HepG2 (cell line): ENCODE results near the gene ZNF20. TPM values are rescaled to one million over a fixed set of nuclear protein-coding genes. Genes with fewer than 3 reads are reported as not detected.

ENCODE experiments used
- ATAC-seq: fragments of 200-7000 bp; cut with Tn5 transposase; 3 replicates; pipeline ENCODE4 v1.9.1; 2020; ENCODE audit warnings: mild to moderate bottlenecking, moderate library complexity
- BruUV-seq: library from RNA; stranded (reverse); fragments of 400-500 nt; replicated peaks from 2 replicates; lab custom pipeline; 2021; lab: Mats Ljungman, UMichigan
- CTCF ChIA-PET: fragments of 300-600 bp; formaldehyde crosslinking; extraction: SDS; loops from one replicate; lab custom pipeline; 2021; ENCODE audit warnings: low total read pairs, inconsistent platforms, low intra/inter-chr PET ratio; lab: Yijun Ruan, JAX
- POLR2A ChIA-PET: fragments of 350-600 bp; sonication (Branson Sonifier 250); formaldehyde crosslinking; loops from one replicate; lab custom pipeline; 2020; ENCODE audit warnings: antibody characterized with exemption, inconsistent platforms; lab: Yijun Ruan, JAX
- DNase-seq: peaks from one replicate; pipeline ENCODE4 v3.0.0-alpha.2; 2015; ENCODE audit warnings: low spot score
- FAIRE-seq: peaks from 3 replicates; lab custom pipeline; 2011; peaks lifted over from hg19 to GRCh38; lab: Jason Lieb, UNC
- H2AFZ ChIP-seq: one replicate; pipeline ENCODE4 v1.6.1; 2011; ENCODE audit warnings: low read length, inconsistent platforms
- H3K27ac ChIP-seq: fragments of 300-600 bp; 3 replicates; pipeline ENCODE4 v1.8.0; 2011; ENCODE audit warnings: mixed run types, mild to moderate bottlenecking, mixed read lengths, low read length, inconsistent platforms; ENCODE audit not compliant: insufficient read depth; ENCODE audit errors: extremely low read length
- H3K27me3 ChIP-seq, 2 experiments: fragments of 200-600 bp in 1 of 2; 2 replicates in 1 of 2; 3 replicates in 1 of 2; pipeline versions ENCODE4 v1.6.0 to v1.8.0; 2011; ENCODE audit warnings: low read length in 2 of 2, mild to moderate bottlenecking in 2 of 2, moderate library complexity in 2 of 2, inconsistent platforms in 1 of 2; ENCODE audit not compliant: insufficient read depth in 2 of 2, control insufficient read depth in 1 of 2
- H3K36me3 ChIP-seq, 2 experiments: fragments of 200-600 bp in 1 of 2; replicated peaks in 1 of 2; 2 replicates in 1 of 2; 3 replicates in 1 of 2; pipeline versions ENCODE4 v1.5.1 to v1.8.0; 2011; ENCODE audit warnings: low read length in 2 of 2, inconsistent platforms in 1 of 2; ENCODE audit not compliant: insufficient read depth in 2 of 2, control insufficient read depth in 1 of 2
- H3K4me1 ChIP-seq: 2 replicates; pipeline ENCODE4 v1.5.1; 2012; ENCODE audit warnings: low read length, inconsistent platforms; ENCODE audit not compliant: insufficient read depth
- H3K4me2 ChIP-seq: 2 replicates; pipeline ENCODE4 v1.6.0; 2011; ENCODE audit warnings: low read depth, low read length, inconsistent platforms
- H3K4me3 ChIP-seq, 3 experiments: fragments of 200-600 bp in 1 of 3; sonication (generic), shearing (Covaris generic) in 1 of 3; replicated peaks in 1 of 3; 2 replicates each; pipeline ENCODE4 v1.5.1; 2011 to 2016; ENCODE audit warnings: low read length in 3 of 3, inconsistent platforms in 2 of 3, low read depth in 2 of 3, mild to moderate bottlenecking in 2 of 3, control low read depth in 1 of 3, mixed read lengths in 1 of 3; ENCODE audit not compliant: insufficient read depth in 1 of 3
- H3K79me2 ChIP-seq: one replicate; pipeline ENCODE4 v1.6.1; 2011; ENCODE audit warnings: low read length, inconsistent platforms; ENCODE audit not compliant: insufficient read depth
- H3K9ac ChIP-seq: 2 replicates; pipeline ENCODE4 v1.6.0; 2011; ENCODE audit warnings: mild to moderate bottlenecking, low read depth, low read length, inconsistent platforms; ENCODE audit not compliant: insufficient read depth
- H3K9me3 ChIP-seq: 2 replicates; pipeline ENCODE4 v1.5.1; 2012; ENCODE audit warnings: mild to moderate bottlenecking, low read length
- H4K20me1 ChIP-seq: 2 replicates; pipeline ENCODE4 v1.6.0; 2011; ENCODE audit warnings: inconsistent platforms, mild to moderate bottlenecking, low read length, moderate library complexity; ENCODE audit not compliant: insufficient read depth
- CBFB ChIP-seq: sonication (generic); formaldehyde crosslinking; IDR thresholded peaks from 2 replicates; pipeline ENCODE4 v1.4.0; 2020; ENCODE audit warnings: missing genetic modification reagents
- GPN1 ChIP-seq: sonication (generic); formaldehyde crosslinking; IDR thresholded peaks from 2 replicates; pipeline ENCODE4 v1.5.1; 2020; ENCODE audit warnings: missing genetic modification reagents, borderline replicate concordance
- GZF1 ChIP-seq: sonication (generic); formaldehyde crosslinking; IDR thresholded peaks from 2 replicates; pipeline ENCODE4 v1.5.1; 2020; ENCODE audit warnings: mild to moderate bottlenecking, missing genetic modification reagents
- HES4 ChIP-seq: sonication (generic); formaldehyde crosslinking; IDR thresholded peaks from 2 replicates; pipeline ENCODE4 v1.9.0; 2021; ENCODE audit warnings: mild to moderate bottlenecking, missing genetic modification reagents, borderline replicate concordance
- HMGA1 ChIP-seq: sonication (generic); formaldehyde crosslinking; conservative IDR thresholded peaks from 2 replicates; pipeline ENCODE4 v1.4.0; 2020; ENCODE audit warnings: missing genetic modification reagents
- HNF1A ChIP-seq, 2 experiments: sonication (generic) in 1 of 2; formaldehyde crosslinking in 1 of 2; IDR thresholded peaks; 2 replicates each; pipeline versions ENCODE4 v1.4.0 to v1.6.1; 2016 to 2020; ENCODE audit warnings: borderline replicate concordance in 1 of 2, low read depth in 1 of 2, mild to moderate bottlenecking in 1 of 2, missing genetic modification reagents in 1 of 2
- MTF1 ChIP-seq: sonication (generic); formaldehyde crosslinking; IDR thresholded peaks from 2 replicates; pipeline ENCODE4 v1.5.0; 2020; ENCODE audit warnings: missing genetic modification reagents
- ZBTB7A ChIP-seq: sonication (generic); formaldehyde crosslinking; IDR thresholded peaks from 2 replicates; pipeline ENCODE4 v1.8.0; 2022; ENCODE audit warnings: mild to moderate bottlenecking, missing genetic modification reagents
- ZNF274 ChIP-seq: sonication (generic); formaldehyde crosslinking; IDR thresholded peaks from 2 replicates; pipeline ENCODE4 v1.5.1; 2020; ENCODE audit warnings: mild to moderate bottlenecking, missing genetic modification reagents
- ZNF329 ChIP-seq: sonication (generic); formaldehyde crosslinking; IDR thresholded peaks from 2 replicates; pipeline ENCODE4 v1.9.0; 2021; ENCODE audit warnings: low read depth, mild to moderate bottlenecking, missing genetic modification reagents
- ZNF34 ChIP-seq: sonication (generic); formaldehyde crosslinking; IDR thresholded peaks from 2 replicates; pipeline ENCODE4 v1.4.0; 2020; ENCODE audit warnings: mild to moderate bottlenecking, missing genetic modification reagents, borderline replicate concordance
- ZNF552 ChIP-seq: sonication (generic); formaldehyde crosslinking; IDR thresholded peaks from 2 replicates; pipeline ENCODE4 v1.9.0; 2022; ENCODE audit warnings: missing genetic modification reagents, mild to moderate bottlenecking, borderline replicate concordance
- ZNF629 ChIP-seq: sonication (generic); formaldehyde crosslinking; conservative IDR thresholded peaks from 2 replicates; pipeline ENCODE4 v1.5.0; 2020; ENCODE audit warnings: missing genetic modification reagents
- ZNF644 ChIP-seq: IDR thresholded peaks from 2 replicates; pipeline ENCODE4 v1.6.1; 2016; ENCODE audit warnings: low read depth
- ZNF841 ChIP-seq: sonication (generic); formaldehyde crosslinking; IDR thresholded peaks from 2 replicates; pipeline ENCODE4 v1.8.1; 2023; ENCODE audit warnings: missing genetic modification reagents, borderline replicate concordance
- ZSCAN31 ChIP-seq: sonication (generic); formaldehyde crosslinking; IDR thresholded peaks from 2 replicates; pipeline ENCODE4 v1.5.0; 2020; ENCODE audit warnings: low read depth, mild to moderate bottlenecking, missing genetic modification reagents
- WGBS: methylation state at CpG from one replicate; pipeline ENCODE4 v1.1.6; 2017; ENCODE audit warnings: low lambda C conversion rate; 5-methylcytosine and 5-hydroxymethylcytosine counted together
- in situ Hi-C: cut with HindIII; loops from 2 replicates; pipeline ENCODE4 v1.10.0; 2017; ENCODE audit warnings: low pct_unique_long_range_greater_than_20kb; ENCODE audit not compliant: extremely low pct_ligation_motif_present
- intact Hi-C: fragments of 100-400 bp; cut with micrococcal nuclease; formaldehyde crosslinking; loops from one replicate; pipeline ENCODE4 v1.10.0; 2022; ENCODE audit not compliant: unreplicated experiment
- polyA plus RNA-seq, 8 experiments: library from polyadenylated mRNA; depleted of rRNA in 3 of 8; stranded (reverse) in 7 of 8; unstranded in 1 of 8; fragments of >200 nt; fragmentation: Illumina TruSeq in 4 of 8; extraction: Trizol in 4 of 8; gene quantifications; 2 replicates each; pipeline versions ENCODE4 v1.2.1 to v1.2.3, GENCODE V29; 2011 to 2016; ENCODE audit warnings: low read depth in 4 of 8, missing spikeins in 1 of 8, mixed read lengths in 1 of 8; ENCODE audit not compliant: insufficient read depth in 1 of 8
- total RNA-seq, 5 experiments: library from RNA; depleted of rRNA; stranded (reverse); fragments of >200 nt; fragmentation: Illumina TruSeq; extraction: Trizol; gene quantifications; 2 replicates each; pipeline ENCODE4 v1.2.3, GENCODE V29; 2016; ENCODE audit warnings: low read depth in 1 of 5
- TF ChIP-seq, protein P1 (sequence below): sonication (generic); formaldehyde crosslinking; conservative IDR thresholded peaks from 2 replicates; pipeline ENCODE4 v1.8.0; 2022; ENCODE audit warnings: low read depth, missing genetic modification reagents
- TF ChIP-seq, protein P2 (sequence below): sonication (generic); formaldehyde crosslinking; IDR thresholded peaks from 2 replicates; pipeline ENCODE4 v1.4.0; 2020; ENCODE audit warnings: mild to moderate bottlenecking, missing genetic modification reagents

Gene ZNF20
- total and polyA plus RNA-seq, 2 of the 13 experiments (the other 11 are each of a cell fraction or from before 2014, with no cell fraction given), result 1.6 to 8.0 TPM

DNA sequence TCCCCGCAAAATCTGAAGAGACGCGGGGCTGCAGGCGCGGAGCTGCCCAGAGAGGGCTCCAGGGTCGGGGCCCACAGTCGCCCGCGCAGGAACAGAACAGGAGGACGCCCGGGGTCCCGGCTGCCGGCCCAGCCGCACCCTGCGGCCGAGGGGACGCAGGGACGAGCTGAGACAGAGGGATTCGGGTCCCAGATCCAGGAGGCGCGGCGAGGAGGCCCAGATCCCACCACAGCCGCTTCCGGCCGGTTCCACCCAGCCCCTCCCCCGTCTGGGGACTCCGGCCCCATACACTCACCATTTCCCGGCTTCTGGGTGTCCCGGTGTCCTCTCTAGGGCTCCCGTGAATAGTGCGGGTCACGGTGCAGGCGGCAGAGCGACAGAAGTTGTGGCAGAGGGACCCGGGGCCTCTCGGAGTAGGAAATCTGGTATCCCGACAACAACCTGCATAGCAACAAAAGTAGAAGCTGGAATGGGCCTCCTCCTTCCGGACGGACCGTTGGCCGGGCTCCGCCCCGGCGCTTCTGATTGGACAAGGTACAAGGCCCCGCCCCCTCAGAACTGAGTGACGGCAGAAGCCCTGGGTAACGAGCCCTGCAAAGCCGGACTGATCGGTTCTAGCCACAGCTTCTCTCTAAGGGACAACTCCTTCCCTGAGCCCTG, at the start of gene ZNF20 (continued):
- TF ChIP-seq MTF1 (CRISPR knock-in tag), result no peak
- TF ChIP-seq ZNF644 (CRISPR knock-in tag), result no peak
- no peak for TF ChIP-seq ZSCAN31 (CRISPR knock-in tag)
- no peak for TF ChIP-seq ZNF629 (CRISPR knock-in tag)
- no peak for TF ChIP-seq HMGA1 (CRISPR knock-in tag)
- no peak for TF ChIP-seq ZNF34 (CRISPR knock-in tag)
- TF ChIP-seq CBFB (CRISPR knock-in tag), result no peak; the same call in 1 of the 2 replicates

DNA sequence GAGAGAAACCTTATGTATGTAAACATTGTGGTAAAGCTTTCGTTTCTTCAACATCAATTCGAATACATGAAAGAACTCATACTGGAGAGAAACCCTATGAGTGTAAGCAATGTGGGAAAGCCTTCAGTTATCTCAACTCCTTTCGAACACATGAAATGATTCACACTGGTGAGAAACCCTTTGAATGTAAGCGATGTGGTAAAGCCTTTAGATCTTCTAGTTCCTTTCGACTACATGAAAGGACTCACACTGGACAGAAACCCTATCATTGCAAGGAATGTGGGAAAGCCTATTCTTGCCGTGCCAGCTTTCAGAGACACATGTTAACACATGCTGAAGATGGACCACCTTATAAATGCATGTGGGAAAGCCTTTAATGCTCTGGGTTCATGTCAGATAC, 47.5 kb upstream of the ZNF20 start:
- Histone ChIP-seq H3K4me1 (peaks cover 1% of the 10 kb centered on the region), H3K36me3 (peaks cover 12 to 48% of the 10 kb centered on the region in 2 experiments), H3K27me3 (no peaks in the 10 kb centered on the region; a peak in 1 of 5 replicates), H3K9me3 (peaks cover 40% of the 10 kb centered on the region), H2AFZ (no peak overlapping the region), H4K20me1 (no peaks in the 10 kb centered on the region), H3K4me3 (no peak overlapping the region), H3K9ac (no peak overlapping the region), H3K79me2 (no peaks in the 10 kb centered on the region), H3K4me2 (no peak overlapping the region), H3K27ac (no peak overlapping the region)
- BruUV-seq, result no TSS peak
- DNase-seq (no peak), FAIRE-seq (no peak), ATAC-seq (no peak)
- intact Hi-C loops (no loop called here), in situ Hi-C loops (no loop called here)
- POLR2A ChIA-PET, result no interaction called here
- 96% methylated on average over 6 of the region's 6 CpGs for WGBS
- CTCF ChIA-PET, result no interaction called here
- TF ChIP-seq ZNF329, result no peak
- TF ChIP-seq GZF1, result no peak
- no peak for TF ChIP-seq HNF1A (IDR thresholded peaks at IDR 0.05; ENCODE audit: low read depth)
- TF ChIP-seq HNF1A (CRISPR knock-in tag; IDR thresholded peaks at IDR 0.05; ENCODE audit: borderline replicate concordance), result no peak
- TF ChIP-seq ZNF552 (CRISPR knock-in tag), result no peak
- TF ChIP-seq, protein P1, sequence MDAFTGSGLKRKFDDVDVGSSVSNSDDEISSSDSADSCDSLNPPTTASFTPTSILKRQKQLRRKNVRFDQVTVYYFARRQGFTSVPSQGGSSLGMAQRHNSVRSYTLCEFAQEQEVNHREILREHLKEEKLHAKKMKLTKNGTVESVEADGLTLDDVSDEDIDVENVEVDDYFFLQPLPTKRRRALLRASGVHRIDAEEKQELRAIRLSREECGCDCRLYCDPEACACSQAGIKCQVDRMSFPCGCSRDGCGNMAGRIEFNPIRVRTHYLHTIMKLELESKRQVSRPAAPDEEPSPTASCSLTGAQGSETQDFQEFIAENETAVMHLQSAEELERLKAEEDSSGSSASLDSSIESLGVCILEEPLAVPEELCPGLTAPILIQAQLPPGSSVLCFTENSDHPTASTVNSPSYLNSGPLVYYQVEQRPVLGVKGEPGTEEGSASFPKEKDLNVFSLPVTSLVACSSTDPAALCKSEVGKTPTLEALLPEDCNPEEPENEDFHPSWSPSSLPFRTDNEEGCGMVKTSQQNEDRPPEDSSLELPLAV, result no peak
- TF ChIP-seq ZNF274, result no peak; the same call in 1 of the 2 replicates
- TF ChIP-seq GPN1 (CRISPR knock-in tag), result no peak
- TF ChIP-seq, protein P2, sequence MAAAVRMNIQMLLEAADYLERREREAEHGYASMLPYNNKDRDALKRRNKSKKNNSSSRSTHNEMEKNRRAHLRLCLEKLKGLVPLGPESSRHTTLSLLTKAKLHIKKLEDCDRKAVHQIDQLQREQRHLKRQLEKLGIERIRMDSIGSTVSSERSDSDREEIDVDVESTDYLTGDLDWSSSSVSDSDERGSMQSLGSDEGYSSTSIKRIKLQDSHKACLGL (CRISPR knock-in tag), result no peak
- no peak for TF ChIP-seq HES4 (CRISPR knock-in tag)
- no peak for TF ChIP-seq ZBTB7A (CRISPR knock-in tag)
- TF ChIP-seq ZNF841 (CRISPR knock-in tag), result no peak
